HCT116 (cell line): ENCODE measurements around the gene CNPY2. TPM values are rescaled to one million over a fixed set of nuclear protein-coding genes. Genes with fewer than 3 reads are reported as not detected.
A peak's percentile ranks its signal among the peaks of the same experiment; 100 is the strongest.

Experiments used
- ATAC-seq: fragments of 200-7000 bp; cut with Tn5 transposase; 2 replicates; pipeline ENCODE4 v1.9.1; 2020; ENCODE audit warnings: mild to moderate bottlenecking, moderate library complexity
- BruUV-seq: library from RNA; stranded (reverse); fragments of 400-500 nt; replicated peaks from 2 replicates; lab custom pipeline; 2021; lab: Mats Ljungman, UMichigan
- CTCF ChIA-PET: fragments of 300-600 bp; sonication (Branson Sonifier 250); formaldehyde crosslinking; loops from one replicate; lab custom pipeline; 2021; ENCODE audit warnings: antibody characterized with exemption; lab: Charles Lee
- POLR2A ChIA-PET: fragments of 300-600, 350-600 bp; sonication (Branson Sonifier 250); formaldehyde crosslinking; loops from one replicate; lab custom pipeline; 2021; ENCODE audit warnings: antibody characterized with exemption; lab: Charles Lee
- RAD21 ChIA-PET, 2 experiments: fragments of 300-600 bp; sonication (Branson Sonifier 250); formaldehyde crosslinking; loops; one replicate each; lab custom pipeline; 2023; ENCODE audit warnings: low total read pairs in 2 of 2; ENCODE audit not compliant: uncharacterized antibody in 2 of 2, unreplicated experiment in 2 of 2, low non-redundant PET in 1 of 2; lab: Charles Lee
- DNase-seq: peaks from one replicate; pipeline ENCODE4 v3.0.0-alpha.2; 2010; ENCODE audit warnings: low read depth, low spot score
- H2AFZ ChIP-seq: fragments of 200-600 bp; shearing (Covaris generic), sonication (generic); 2 replicates; pipeline ENCODE4 v1.6.1; 2017; ENCODE audit warnings: low read depth, mixed run types, mixed read lengths, antibody characterized with exemption, low read length; ENCODE audit not compliant: poor library complexity, severe bottlenecking
- H3K27ac ChIP-seq: 2 replicates; pipeline ENCODE4 v1.5.1; 2012; ENCODE audit warnings: low read depth, low read length
- H3K27me3 ChIP-seq: fragments of 200-600 bp; sonication (generic); 2 replicates; pipeline ENCODE4 v1.6.1; 2016; ENCODE audit warnings: mixed run types, low read length, mixed read lengths; ENCODE audit not compliant: insufficient read depth
- H3K36me3 ChIP-seq, 2 experiments: fragments of 200-500 bp in 1 of 2; fragments of 200-600 bp in 1 of 2; sonication (Bioruptor generic) in 1 of 2; sonication (generic) in 1 of 2; 2 replicates each; pipeline versions ENCODE4 v1.5.1 to v1.6.1; 2014 to 2016; ENCODE audit warnings: low read length in 2 of 2, inconsistent platforms in 1 of 2, mixed read lengths in 1 of 2, mixed run types in 1 of 2; ENCODE audit not compliant: insufficient read depth in 2 of 2, control insufficient read depth in 1 of 2
- H3K4me1 ChIP-seq, 2 experiments: fragments of 200-600 bp in 1 of 2; sonication (generic) in 1 of 2; 2 replicates each; pipeline versions ENCODE4 v1.5.1 to v1.6.1; 2012 to 2017; ENCODE audit warnings: low read length in 2 of 2, inconsistent platforms in 1 of 2, mild to moderate bottlenecking in 1 of 2, mixed read lengths in 1 of 2, mixed run types in 1 of 2, moderate library complexity in 1 of 2; ENCODE audit not compliant: insufficient read depth in 2 of 2, control insufficient read depth in 1 of 2
- H3K4me2 ChIP-seq: fragments of 200-600 bp; sonication (generic); 2 replicates; pipeline ENCODE4 v1.6.1; 2017; ENCODE audit warnings: mixed run types, low read length, mixed read lengths
- H3K4me3 ChIP-seq, 2 experiments: fragments of 200-600 bp in 1 of 2; sonication (generic) in 1 of 2; replicated peaks in 1 of 2; 2 replicates each; pipeline ENCODE4 v1.5.1; 2011 to 2016; ENCODE audit warnings: low read length in 2 of 2, control low read depth in 1 of 2, low read depth in 1 of 2, mild to moderate bottlenecking in 1 of 2, mixed read lengths in 1 of 2, mixed run types in 1 of 2
- H3K79me2 ChIP-seq: fragments of 200-600 bp; sonication (generic); 2 replicates; pipeline ENCODE4 v1.6.1; 2017; ENCODE audit warnings: mild to moderate bottlenecking, mixed run types, low read length, moderate library complexity, mixed read lengths; ENCODE audit not compliant: insufficient read depth
- H3K9ac ChIP-seq: fragments of 200-600 bp; sonication (generic); 2 replicates; pipeline ENCODE4 v1.6.1; 2016; ENCODE audit warnings: low read length, mixed read lengths
- H3K9me2 ChIP-seq: fragments of 200-600 bp; sonication (generic), shearing (Covaris generic); 2 replicates; pipeline ENCODE4 v1.6.1; 2017; ENCODE audit warnings: mixed run types, mild to moderate bottlenecking, moderate library complexity; ENCODE audit not compliant: insufficient read depth
- H3K9me3 ChIP-seq, 2 experiments: fragments of 200-500 bp in 1 of 2; fragments of 200-600 bp in 1 of 2; sonication (Bioruptor generic) in 1 of 2; sonication (generic) in 1 of 2; 2 replicates each; pipeline ENCODE4 v1.6.1; 2014 to 2017; ENCODE audit warnings: low read length in 2 of 2, mixed read lengths in 2 of 2, inconsistent platforms in 1 of 2, low read depth in 1 of 2, mild to moderate bottlenecking in 1 of 2, mixed run types in 1 of 2, moderate library complexity in 1 of 2; ENCODE audit not compliant: control insufficient read depth in 1 of 2, insufficient read depth in 1 of 2
- H4K20me1 ChIP-seq: fragments of 200-600 bp; sonication (generic), shearing (Covaris generic); 2 replicates; pipeline ENCODE4 v1.6.1; 2017; ENCODE audit warnings: mixed run types, mild to moderate bottlenecking, moderate library complexity; ENCODE audit not compliant: insufficient read depth
- CBX3 ChIP-seq: IDR thresholded peaks from 2 replicates; pipeline ENCODE4 v1.6.1; 2012; ENCODE audit warnings: low read depth
- ELF1 ChIP-seq: IDR thresholded peaks from 2 replicates; pipeline ENCODE4 v1.6.1; 2012; ENCODE audit warnings: low read depth, borderline replicate concordance
- JUND ChIP-seq: IDR thresholded peaks from 2 replicates; pipeline ENCODE4 v1.6.1; 2012
- POLR2A ChIP-seq: IDR thresholded peaks from 2 replicates; pipeline ENCODE4 v1.7.0; 2011; ENCODE audit warnings: borderline replicate concordance; ENCODE audit not compliant: insufficient read depth, insufficient read length; ENCODE audit errors: extremely low read depth
- RAD21 ChIP-seq: IDR thresholded peaks from 2 replicates; pipeline ENCODE4 v1.6.1; 2012; ENCODE audit warnings: low read depth, mild to moderate bottlenecking
- REST ChIP-seq: IDR thresholded peaks from 2 replicates; pipeline ENCODE4 v1.6.1; 2012; ENCODE audit warnings: low read depth
- SIN3A ChIP-seq: IDR thresholded peaks from 2 replicates; pipeline ENCODE4 v1.6.1; 2012; ENCODE audit warnings: low read depth
- TCF7L2 ChIP-seq: IDR thresholded peaks from 2 replicates; pipeline ENCODE4 v1.7.0; 2011; ENCODE audit warnings: borderline replicate concordance, inconsistent platforms; ENCODE audit not compliant: insufficient read depth, insufficient read length; ENCODE audit errors: extremely low read depth
- YY1 ChIP-seq: IDR thresholded peaks from 2 replicates; pipeline ENCODE4 v1.6.1; 2011; ENCODE audit warnings: low read length, low read depth, moderate library complexity, mild to moderate bottlenecking; ENCODE audit not compliant: insufficient replicate concordance; ENCODE audit errors: extremely low read depth
- intact Hi-C: fragments of 100-400 bp; cut with micrococcal nuclease; formaldehyde crosslinking; loops from 2 replicates; pipeline ENCODE4 v1.10.0; 2022
- total RNA-seq: library from RNA; stranded (reverse); gene quantifications from one replicate; pipeline ENCODE4 v1.2.1, GENCODE V29; 2021; ENCODE audit not compliant: unreplicated experiment
- TF ChIP-seq, protein P1 (sequence below): IDR thresholded peaks from 2 replicates; pipeline ENCODE4 v1.6.1; 2012
- TF ChIP-seq, protein P2 (sequence below): IDR thresholded peaks from 2 replicates; pipeline ENCODE4 v1.6.1; 2012

Gene CNPY2
- total RNA-seq, 1 experiment from 2014 or later: 109 TPM

DNA sequence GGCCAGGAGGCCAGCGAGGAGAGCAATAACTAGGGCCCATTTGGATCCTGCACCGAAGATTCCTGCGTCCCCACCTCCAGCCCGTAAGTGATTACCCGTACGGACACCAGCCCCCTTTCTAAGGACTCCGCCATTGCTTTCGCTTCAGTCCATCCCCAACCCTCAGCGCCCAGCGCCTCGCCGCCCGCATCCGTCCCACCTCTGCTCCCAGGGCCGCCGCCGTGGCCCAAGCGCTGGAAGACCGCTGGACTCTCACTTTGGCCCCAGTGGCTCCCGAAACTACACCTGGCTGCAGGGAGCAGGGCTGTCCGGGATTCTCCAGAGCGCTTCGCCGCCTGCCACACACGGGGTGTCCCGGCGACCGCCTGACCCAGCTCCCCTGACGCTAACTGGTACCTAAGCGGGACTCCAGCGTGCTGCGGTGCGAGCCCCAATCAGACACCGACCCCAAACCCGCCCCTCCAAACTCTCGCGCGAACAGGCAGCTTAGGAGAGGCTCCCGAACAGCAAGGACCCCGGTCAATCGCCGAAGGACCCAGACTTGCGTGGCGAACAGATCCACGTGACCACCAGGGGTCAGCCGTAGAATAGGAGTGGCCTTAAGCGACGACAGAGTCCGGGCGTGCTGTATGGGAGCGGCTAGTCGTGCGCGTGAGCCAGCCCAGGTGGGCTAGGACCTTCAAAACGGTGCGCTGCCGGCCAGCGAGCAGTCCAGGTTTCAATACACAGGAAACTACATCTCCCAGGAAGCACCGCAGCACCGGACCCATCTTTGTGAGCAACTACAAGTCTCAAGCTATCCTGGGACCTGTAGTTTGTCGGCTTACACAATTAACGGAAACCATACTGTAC is at the start of gene CNPY2 (continued):
- TF ChIP-seq REST (no peak), YY1 (peak; percentile 67)

DNA sequence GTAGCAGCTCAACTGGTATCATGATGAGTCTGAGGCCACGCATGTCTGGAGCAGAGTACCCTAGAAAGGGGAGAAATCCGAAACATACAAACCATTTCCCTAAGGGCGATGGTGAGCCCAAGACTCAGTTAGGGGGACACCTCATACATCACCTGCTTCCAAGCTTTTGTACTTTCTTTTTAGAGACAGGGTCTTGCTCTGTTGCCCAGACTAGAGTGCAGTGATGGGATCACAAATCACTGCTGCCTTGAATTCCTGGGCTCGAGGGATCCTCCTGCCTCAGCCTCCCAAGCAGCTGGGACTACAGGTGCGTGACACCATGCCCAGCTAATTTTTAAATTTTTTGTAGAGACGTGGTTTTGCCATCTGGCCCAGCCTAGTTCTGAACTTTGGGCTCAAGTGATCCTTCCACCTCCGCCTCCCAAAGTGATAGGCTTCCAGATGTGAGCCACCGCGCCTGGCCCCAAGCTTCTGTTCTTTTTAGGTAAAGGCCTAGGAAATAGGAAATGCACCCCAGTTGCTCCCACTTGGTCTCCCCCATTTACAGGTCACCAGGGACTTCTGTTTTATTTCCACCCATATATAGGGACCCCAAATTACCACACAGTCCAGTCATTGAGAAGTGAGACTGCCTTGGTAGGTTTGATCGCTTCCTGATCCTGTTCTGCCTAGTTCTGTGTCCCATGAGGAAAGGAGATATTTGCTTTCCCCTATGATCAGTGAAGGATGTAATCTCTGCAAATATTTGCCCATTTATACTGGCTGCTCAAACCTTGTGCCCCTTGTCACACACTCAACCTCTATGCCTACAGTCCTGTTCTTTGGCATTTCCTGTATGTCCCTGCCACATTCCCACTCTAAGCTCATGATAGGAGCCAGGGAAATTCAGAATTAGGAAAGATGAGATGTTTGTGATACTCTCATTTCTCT is 46.6 kb upstream of the CNPY2 start, which contains the start of gene APOF:
Gene APOF, minus strand, starts transcription at position 728 of the 930 bp plus-strand sequence. Its CDS starts 112 bp downstream, at position 616.
- TF ChIP-seq POLR2A (no peak), SIN3A (no peak), ELF1 (no peak), REST (no peak), TCF7L2 (no peak), CBX3 (no peak), JUND (no peak), RAD21 (no peak)
- TF ChIP-seq, protein P1, sequence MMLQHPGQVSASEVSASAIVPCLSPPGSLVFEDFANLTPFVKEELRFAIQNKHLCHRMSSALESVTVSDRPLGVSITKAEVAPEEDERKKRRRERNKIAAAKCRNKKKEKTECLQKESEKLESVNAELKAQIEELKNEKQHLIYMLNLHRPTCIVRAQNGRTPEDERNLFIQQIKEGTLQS: no peak
- TF ChIP-seq, protein P2, sequence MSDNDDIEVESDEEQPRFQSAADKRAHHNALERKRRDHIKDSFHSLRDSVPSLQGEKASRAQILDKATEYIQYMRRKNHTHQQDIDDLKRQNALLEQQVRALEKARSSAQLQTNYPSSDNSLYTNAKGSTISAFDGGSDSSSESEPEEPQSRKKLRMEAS: no peak
- H3K4me1 ChIP-seq: peaks cover 10 to 18% of the 10 kb centered on the region in 2 experiments; a peak in 3 of 4 replicates
- H3K9me3 ChIP-seq: no peaks in the 10 kb centered on the region
- CTCF ChIA-PET: no interaction called here
- DNase-seq (no peak), ATAC-seq (no peak)
- intact Hi-C loops: no loop called here
- H3K36me3 ChIP-seq: no peaks in the 10 kb centered on the region
- no peak within 1 kb of the TSS for H2AFZ ChIP-seq
- no peaks in the 10 kb centered on the region for H4K20me1 ChIP-seq
- no peak within 1 kb of the TSS for H3K4me2 ChIP-seq
- BruUV-seq: no TSS peak
- H3K79me2 ChIP-seq: peaks cover 10% of the 10 kb centered on the region; the same call in 1 of the 2 replicates
- H3K4me3 ChIP-seq: no peak within 1 kb of the TSS
- H3K27me3 ChIP-seq: no peaks in the 10 kb centered on the region
- H3K9me2 ChIP-seq: no peaks in the 10 kb centered on the region
- no peak within 1 kb of the TSS for H3K9ac ChIP-seq
- POLR2A ChIA-PET: no interaction called here
- H3K27ac ChIP-seq: no peak within 1 kb of the TSS
- RAD21 ChIA-PET: no interaction called here
